Upper lobe of right lung (tissue), 1 donor: ENCODE data around the gene CDR2. TPM values are rescaled to one million over a fixed set of nuclear protein-coding genes. Genes with fewer than 3 reads are reported as not detected.
A peak's percentile ranks its signal among the peaks of the same experiment; 100 is the strongest.

Experiments
- ATAC-seq: fragments of 200-7000 bp; cut with Tn5 transposase; one replicate; pipeline ENCODE4 v1.9.1; 2020; ENCODE audit warnings: mild to moderate bottlenecking, moderate library complexity
- DNase-seq: peaks from one replicate; pipeline ENCODE4 v3.0.0-alpha.2; 2020
- H3K27ac ChIP-seq: fragments of 200-600 bp; one replicate; pipeline ENCODE4 v1.8.0; 2022
- H3K27me3 ChIP-seq: fragments of 200-600 bp; one replicate; pipeline ENCODE4 v1.8.0; 2022; ENCODE audit warnings: mild to moderate bottlenecking
- H3K36me3 ChIP-seq: fragments of 200-600 bp; one replicate; pipeline ENCODE4 v1.8.0; 2022
- H3K4me1 ChIP-seq: fragments of 200-600 bp; one replicate; pipeline ENCODE4 v1.8.0; 2022
- H3K4me3 ChIP-seq: fragments of 200-600 bp; one replicate; pipeline ENCODE4 v1.8.0; 2022; ENCODE audit warnings: mild to moderate bottlenecking
- H3K9me3 ChIP-seq: fragments of 200-600 bp; one replicate; pipeline ENCODE4 v1.8.0; 2022
- CTCF ChIP-seq: fragments of 200-600 bp; IDR thresholded peaks from one replicate; pipeline ENCODE4 v1.8.0; 2022; ENCODE audit warnings: antibody characterized with exemption
- intact Hi-C: fragments of 100-400 bp; cut with DNase I; formaldehyde crosslinking; loops from one replicate; pipeline ENCODE4 v1.11.0; 2022
- total RNA-seq: library from RNA; stranded (reverse); fragmentation: NEBNext Ultra II Directional; extraction: Animal tissue kit (Norgen Biotek cat#: 25700); gene quantifications from one replicate; pipeline ENCODE4 v1.2.1, GENCODE V29; 2021
- donor health status: DM: no; HTN: yes; CAD: no; lungs with severe emphysema.

CDR2 gene
- total RNA-seq, 1 donor from 2014 or later, result 25.2 TPM

GRCh38 chr16:22337045-22337444 lies 37.4 kb downstream of the CDR2 start:
- Histone ChIP-seq H3K4me1 (no peaks in the 10 kb centered on the region), H3K4me3 (no peak overlapping the region), H3K36me3 (peaks cover 37% of the 10 kb centered on the region), H3K9me3 (peaks cover 10% of the 10 kb centered on the region), H3K27me3 (no peaks in the 10 kb centered on the region), H3K27ac (no peak overlapping the region)
- DNase-seq (no peak), ATAC-seq (no peak)
- intact Hi-C loops, result no loop called here
- no peak for TF ChIP-seq CTCF

GRCh38 chr16:22336581-22336980 lies 37.8 kb downstream of the CDR2 start:
- H3K27me3 ChIP-seq, result no peaks in the 10 kb centered on the region
- peaks cover 10% of the 10 kb centered on the region for H3K9me3 ChIP-seq
- H3K36me3 ChIP-seq, result peaks cover 41% of the 10 kb centered on the region
- no peak overlapping the region for H3K27ac ChIP-seq
- TF ChIP-seq CTCF, result no peak
- H3K4me3 ChIP-seq, result no peak overlapping the region
- intact Hi-C loops, result no loop called here
- H3K4me1 ChIP-seq, result no peaks in the 10 kb centered on the region
- no peak for DNase-seq
- no peak for ATAC-seq

GRCh38 chr16:22335668-22336246 lies 38.7 kb downstream of the CDR2 start:
- Histone ChIP-seq H3K9me3 (peaks cover 10% of the 10 kb centered on the region), H3K4me3 (no peak overlapping the region), H3K27ac (no peak overlapping the region), H3K27me3 (no peaks in the 10 kb centered on the region), H3K36me3 (peaks cover 50% of the 10 kb centered on the region), H3K4me1 (no peaks in the 10 kb centered on the region)
- intact Hi-C loops, result no loop called here
- DNase-seq (no peak), ATAC-seq (peak; percentile 12)
- TF ChIP-seq CTCF, result no peak

- Histone ChIP-seq H3K4me3 (no peak overlapping the region), H3K36me3 (peaks cover 61% of the 10 kb centered on the region), H3K4me1 (no peaks in the 10 kb centered on the region), H3K27ac (no peak overlapping the region), H3K9me3 (peaks cover 10% of the 10 kb centered on the region), H3K27me3 (no peaks in the 10 kb centered on the region)
- intact Hi-C loops, result no loop called here
- TF ChIP-seq CTCF, result no peak
- ATAC-seq, result peak; percentile 95
- DNase-seq, result no peak
Measured at GRCh38 chr16:22333457-22333994, 40.9 kb downstream of the CDR2 start.

- Histone ChIP-seq H3K4me1 (no peaks in the 10 kb centered on the region), H3K27ac (no peak overlapping the region), H3K4me3 (no peak overlapping the region), H3K9me3 (no peaks in the 10 kb centered on the region), H3K27me3 (no peaks in the 10 kb centered on the region), H3K36me3 (peaks cover 83% of the 10 kb centered on the region)
- DNase-seq (no peak), ATAC-seq (peak; percentile 27)
- TF ChIP-seq CTCF, result no peak
- intact Hi-C loops, result no loop called here
Measured at GRCh38 chr16:22330326-22330725, 44.1 kb downstream of the CDR2 start.
